ES-I3 (cell line): Measurements from ENCODE around the gene PRKAB1.
"Not testable (repeated sequence)": the region's sequence is repeated elsewhere in the genome, so short reads cannot be mapped to it uniquely, and the experiment has no call there.

Experiments used
- H3K36me3 ChIP-seq: 2 replicates; pipeline ENCODE4 v1.6.1; 2013; ENCODE audit warnings: mild to moderate bottlenecking, low read length, control low read depth, moderate library complexity; ENCODE audit not compliant: insufficient read depth
- H3K4me1 ChIP-seq: 2 replicates; pipeline ENCODE4 v1.6.1; 2013; ENCODE audit warnings: mild to moderate bottlenecking, control low read depth, low read length; ENCODE audit not compliant: insufficient read depth
- H3K9ac ChIP-seq: 2 replicates; pipeline ENCODE4 v1.6.1; 2013; ENCODE audit warnings: low read depth, mild to moderate bottlenecking, low read length, moderate library complexity
- H3K9me3 ChIP-seq: 2 replicates; pipeline ENCODE4 v1.6.1; 2013; ENCODE audit warnings: mild to moderate bottlenecking, low read length, moderate library complexity; ENCODE audit not compliant: control insufficient read depth, insufficient read depth

PRKAB1 gene

DNA sequence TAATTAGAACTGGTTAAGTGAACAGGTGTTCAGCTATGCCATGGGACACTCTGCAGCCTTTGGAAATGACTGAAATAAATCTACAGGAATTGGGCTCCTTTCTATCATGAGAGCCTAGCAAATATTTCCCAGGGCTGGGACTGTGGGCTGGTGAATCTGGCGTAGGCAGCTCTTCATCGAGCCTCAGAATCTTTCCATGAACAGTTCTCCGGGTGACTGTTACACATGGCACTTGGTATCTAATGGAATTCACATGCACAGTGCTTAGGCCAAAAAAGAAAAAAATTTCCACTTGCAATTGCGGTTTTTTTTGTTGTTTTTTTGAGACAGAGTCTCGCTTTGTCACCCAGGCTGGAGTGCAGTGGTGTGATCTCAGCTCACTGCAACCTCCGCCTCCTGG is 32.1 kb downstream of the PRKAB1 start:
- no peaks in the 10 kb centered on the region for H3K9me3 ChIP-seq
- H3K4me1 ChIP-seq, result no peaks in the 10 kb centered on the region
- peaks cover 12% of the 10 kb centered on the region for H3K36me3 ChIP-seq
- H3K9ac ChIP-seq, result no peak overlapping the region

- H3K36me3 ChIP-seq, result peaks cover 9% of the 10 kb centered on the region
- H3K9ac ChIP-seq, result no peak overlapping the region
- no peaks in the 10 kb centered on the region for H3K4me1 ChIP-seq
- H3K9me3 ChIP-seq, result no peaks in the 10 kb centered on the region
These were observed 36.3 kb downstream of the PRKAB1 start for GRCh38 chr12:119704065-119704747.

- peaks cover 12% of the 10 kb centered on the region for H3K36me3 ChIP-seq
- no peaks in the 10 kb centered on the region for H3K9me3 ChIP-seq
- no peak overlapping the region for H3K9ac ChIP-seq
- no peaks in the 10 kb centered on the region for H3K4me1 ChIP-seq
These were observed 37.2 kb downstream of the PRKAB1 start for GRCh38 chr12:119705182-119705581.

DNA sequence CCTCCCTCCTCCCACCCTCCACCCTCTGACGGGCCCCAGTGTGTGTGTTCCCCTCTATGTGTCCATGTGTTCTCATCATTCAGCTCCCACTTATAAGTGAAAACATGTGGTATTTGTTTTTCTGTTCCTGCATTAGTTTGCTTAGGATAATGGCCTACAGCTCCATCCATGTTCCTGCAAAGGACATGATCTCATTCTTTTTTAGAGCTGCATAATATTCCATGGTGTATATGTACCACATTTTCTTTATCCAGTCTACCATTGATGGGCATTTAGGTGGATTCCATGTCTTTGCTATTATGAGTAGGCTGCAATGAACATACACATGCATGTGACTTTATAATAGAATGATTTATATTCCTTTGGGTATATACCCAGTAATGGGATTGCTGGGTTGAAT is 38.5 kb downstream of the PRKAB1 start:
- H3K4me1 ChIP-seq, H3K9ac ChIP-seq, H3K9me3 ChIP-seq: not testable (repeated sequence)
- H3K36me3 ChIP-seq, result peaks cover 16% of the 10 kb centered on the region

GRCh38 chr12:119710374-119710964 is 42.5 kb downstream of the PRKAB1 start:
- Histone ChIP-seq H3K9ac (no peak overlapping the region), H3K36me3 (peaks cover 38% of the 10 kb centered on the region), H3K9me3 (no peaks in the 10 kb centered on the region), H3K4me1 (no peaks in the 10 kb centered on the region)

GRCh38 chr12:119710965-119711551 is 43.1 kb downstream of the PRKAB1 start:
- no peaks in the 10 kb centered on the region for H3K4me1 ChIP-seq
- H3K9me3 ChIP-seq, result no peaks in the 10 kb centered on the region
- peaks cover 38% of the 10 kb centered on the region for H3K36me3 ChIP-seq
- no peak overlapping the region for H3K9ac ChIP-seq

DNA sequence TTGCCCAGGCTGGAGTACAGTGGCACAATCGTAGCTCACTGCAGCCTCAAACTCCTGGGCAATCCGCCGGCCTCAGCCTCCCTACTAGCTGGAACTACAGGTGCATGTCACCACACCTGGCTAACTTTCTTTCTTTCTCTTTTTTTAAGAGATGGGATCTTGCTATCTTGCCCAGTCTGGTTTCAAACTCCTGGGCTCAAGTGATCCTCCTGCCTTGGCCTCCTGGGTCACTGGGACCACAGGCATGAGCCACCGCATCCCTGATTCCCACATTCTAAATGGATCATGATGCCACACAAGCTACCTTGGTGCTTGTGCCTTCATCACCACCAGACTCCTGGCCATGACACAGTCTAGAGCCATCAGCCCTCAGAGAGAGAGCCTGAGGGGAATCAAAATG is 43.8 kb downstream of the PRKAB1 start:
- H3K9me3 ChIP-seq, result no peaks in the 10 kb centered on the region
- no peaks in the 10 kb centered on the region; the same call in 1 of the 2 replicates for H3K4me1 ChIP-seq
- H3K36me3 ChIP-seq, result peaks cover 38% of the 10 kb centered on the region
- H3K9ac ChIP-seq, result no peak overlapping the region

GRCh38 chr12:119712721-119713120 is 44.8 kb downstream of the PRKAB1 start:
- no peaks in the 10 kb centered on the region for H3K9me3 ChIP-seq
- peaks cover 38% of the 10 kb centered on the region for H3K36me3 ChIP-seq
- no peaks in the 10 kb centered on the region; the same call in 1 of the 2 replicates for H3K4me1 ChIP-seq
- H3K9ac ChIP-seq, result no peak overlapping the region

GRCh38 chr12:119713551-119714031 is 45.7 kb downstream of the PRKAB1 start:
- H3K9me3 ChIP-seq, result no peaks in the 10 kb centered on the region
- H3K36me3 ChIP-seq, result peaks cover 45% of the 10 kb centered on the region
- no peaks in the 10 kb centered on the region; the same call in 1 of the 2 replicates for H3K4me1 ChIP-seq
- no peak overlapping the region for H3K9ac ChIP-seq

GRCh38 chr12:119714614-119715267 is 46.8 kb downstream of the PRKAB1 start:
- Histone ChIP-seq H3K9ac (no peak overlapping the region), H3K36me3 (peaks cover 44% of the 10 kb centered on the region), H3K9me3 (no peaks in the 10 kb centered on the region), H3K4me1 (no peaks in the 10 kb centered on the region; the same call in 1 of the 2 replicates)

DNA sequence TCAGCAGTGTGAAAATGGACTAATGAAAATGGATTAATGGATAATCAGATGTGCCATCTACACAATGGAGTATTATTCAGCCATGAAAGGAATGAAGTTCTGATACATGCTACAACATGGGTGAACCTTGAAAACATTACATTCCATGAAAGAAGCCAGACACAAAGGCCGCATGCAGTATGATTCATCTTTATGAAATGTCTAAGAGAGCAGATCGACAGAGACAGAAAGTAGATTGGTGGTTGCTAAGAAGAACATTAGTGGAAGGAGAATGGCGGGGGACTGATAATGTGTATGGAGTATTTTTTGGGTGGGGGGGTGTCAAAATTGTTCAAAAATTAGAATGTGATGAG is 47.3 kb downstream of the PRKAB1 start:
- no peak overlapping the region for H3K9ac ChIP-seq
- no peaks in the 10 kb centered on the region for H3K9me3 ChIP-seq
- no peaks in the 10 kb centered on the region; the same call in 1 of the 2 replicates for H3K4me1 ChIP-seq
- H3K36me3 ChIP-seq, result peaks cover 45% of the 10 kb centered on the region

GRCh38 chr12:119718141-119718540 is 50.2 kb downstream of the PRKAB1 start:
- peaks cover 32% of the 10 kb centered on the region for H3K36me3 ChIP-seq
- H3K9ac ChIP-seq, result no peak overlapping the region
- H3K4me1 ChIP-seq, result no peaks in the 10 kb centered on the region; the same call in 1 of the 2 replicates
- H3K9me3 ChIP-seq, result no peaks in the 10 kb centered on the region

DNA sequence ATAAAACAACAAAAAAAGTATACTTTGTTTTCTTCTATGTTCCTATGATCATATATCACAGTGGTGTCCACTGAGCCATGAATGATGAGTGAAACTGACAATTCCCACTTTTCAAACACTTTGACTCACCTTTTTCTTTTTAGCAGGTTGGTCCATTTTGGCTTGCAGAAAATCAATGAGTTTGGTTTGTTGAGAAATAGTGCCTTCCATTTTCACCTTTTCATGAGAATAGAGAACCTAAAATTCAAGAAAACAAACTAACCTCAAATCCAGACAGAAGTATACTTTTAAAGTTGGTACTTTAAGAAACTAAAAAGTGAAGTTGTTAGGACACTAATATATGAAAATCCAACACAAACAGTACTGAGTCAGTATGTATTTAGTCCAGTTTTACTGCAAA is 52.4 kb downstream of the PRKAB1 start:
- Histone ChIP-seq H3K36me3 (peaks cover 18% of the 10 kb centered on the region), H3K4me1 (no peaks in the 10 kb centered on the region; the same call in 1 of the 2 replicates), H3K9ac (no peak overlapping the region), H3K9me3 (no peaks in the 10 kb centered on the region)

DNA sequence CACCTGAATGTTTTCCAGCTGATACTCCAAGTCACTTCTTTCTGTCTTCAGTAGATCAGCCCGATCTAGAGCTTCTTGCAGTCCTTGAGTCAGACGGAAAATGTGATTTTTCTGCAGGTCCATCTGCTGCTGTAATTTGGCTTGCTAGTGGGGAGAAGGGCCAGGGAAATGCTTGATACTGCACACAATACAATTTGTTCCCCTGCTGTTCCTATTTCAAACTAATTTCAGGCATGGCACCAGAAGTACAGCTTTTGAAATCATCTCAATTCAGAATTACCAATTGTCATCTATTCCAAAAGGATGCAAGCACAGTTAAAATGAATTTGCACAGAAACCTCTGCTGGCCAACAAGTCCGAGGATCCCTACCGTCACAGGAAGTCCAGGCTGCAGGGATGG is 53.4 kb downstream of the PRKAB1 start:
- Histone ChIP-seq H3K36me3 (peaks cover 17% of the 10 kb centered on the region), H3K9me3 (no peaks in the 10 kb centered on the region), H3K9ac (no peak overlapping the region)

More for the DNA sequence above, 53.4 kb downstream of the PRKAB1 start:
- no peaks in the 10 kb centered on the region; the same call in 1 of the 2 replicates for H3K4me1 ChIP-seq
